SU-DHL-6 (cell line): ENCODE measurements around the gene TCEANC.
"Not testable (repeated sequence)": the region's sequence is repeated elsewhere in the genome, so short reads cannot be mapped to it uniquely, and the experiment has no call there.

Source experiments
- H2AFZ ChIP-seq: fragments of 200-600 bp; sonication (generic); 2 replicates; pipeline ENCODE4 v1.6.1; 2014; ENCODE audit warnings: low read depth, mild to moderate bottlenecking, moderate library complexity, mixed read lengths, antibody characterized with exemption, low read length; ENCODE audit not compliant: severe bottlenecking
- H3F3A ChIP-seq: fragments of 200-600 bp; shearing (Covaris generic); 2 replicates; pipeline ENCODE4 v1.6.0; 2016; ENCODE audit warnings: antibody characterized with exemption, mild to moderate bottlenecking; ENCODE audit not compliant: insufficient read depth
- H3K27ac ChIP-seq: fragments of 200-600 bp; sonication (generic); 2 replicates; pipeline ENCODE4 v1.5.1; 2016; ENCODE audit warnings: low read depth, mild to moderate bottlenecking, low read length, moderate library complexity, mixed read lengths
- H3K27me3 ChIP-seq: fragments of 200-600 bp; sonication (generic), shearing (Covaris generic); 2 replicates; pipeline ENCODE4 v1.6.0; 2014; ENCODE audit warnings: mild to moderate bottlenecking, low read length
- H3K36me3 ChIP-seq: fragments of 200-600 bp; sonication (generic); 2 replicates; pipeline ENCODE4 v1.6.1; 2014; ENCODE audit warnings: mild to moderate bottlenecking, low read length, mixed read lengths
- H3K4me2 ChIP-seq: fragments of 300-600, 200-600 bp; shearing (Covaris generic), sonication (generic); 2 replicates; pipeline ENCODE4 v1.6.0; 2014; ENCODE audit warnings: low read length, low read depth, mild to moderate bottlenecking; ENCODE audit not compliant: poor library complexity, severe bottlenecking
- H3K4me3 ChIP-seq: fragments of 200-600 bp; sonication (generic); 2 replicates; pipeline ENCODE4 v1.5.1; 2014; ENCODE audit warnings: antibody characterized with exemption, low read length, mild to moderate bottlenecking, mixed read lengths; ENCODE audit not compliant: insufficient read depth, poor library complexity, severe bottlenecking
- H3K79me2 ChIP-seq: fragments of 200-600 bp; sonication (generic); 2 replicates; pipeline ENCODE4 v1.6.1; 2014; ENCODE audit warnings: mild to moderate bottlenecking, low read length, moderate library complexity; ENCODE audit not compliant: insufficient read depth
- H3K9ac ChIP-seq: fragments of 200-600 bp; sonication (generic); 2 replicates; pipeline ENCODE4 v1.7.0; 2014; ENCODE audit warnings: mild to moderate bottlenecking, low read length
- H3K9me2 ChIP-seq: fragments of 200-600 bp; sonication (generic); replicated peaks from 2 replicates; pipeline ENCODE4 v1.6.1; 2014; ENCODE audit warnings: low read length; ENCODE audit not compliant: insufficient read depth
- H3K9me3 ChIP-seq: fragments of 200-600 bp; sonication (generic); 2 replicates; pipeline ENCODE4 v1.6.1; 2014; ENCODE audit warnings: low read length, mixed read lengths; ENCODE audit not compliant: insufficient read depth
- H4K20me1 ChIP-seq: fragments of 200-600 bp; sonication (generic); 2 replicates; pipeline ENCODE4 v1.6.1; 2014; ENCODE audit warnings: low read depth, mild to moderate bottlenecking, antibody characterized with exemption, low read length, moderate library complexity, mixed read lengths
- EZH2phosphoT487 ChIP-seq: fragments of 200-600 bp; sonication (generic), shearing (Covaris generic); conservative IDR thresholded peaks from 2 replicates; pipeline ENCODE4 v1.6.1; 2018; ENCODE audit warnings: mild to moderate bottlenecking, antibody characterized with exemption, low read length, moderate library complexity, mixed read lengths
- TF ChIP-seq, protein P1 (sequence below): fragments of 200-600 bp; sonication (generic); IDR thresholded peaks from one replicate; pipeline ENCODE4 v1.5.1; 2017; ENCODE audit warnings: antibody characterized with exemption, mild to moderate bottlenecking, low read length, moderate library complexity; ENCODE audit not compliant: insufficient read depth, poor library complexity, severe bottlenecking

The TCEANC gene

DNA sequence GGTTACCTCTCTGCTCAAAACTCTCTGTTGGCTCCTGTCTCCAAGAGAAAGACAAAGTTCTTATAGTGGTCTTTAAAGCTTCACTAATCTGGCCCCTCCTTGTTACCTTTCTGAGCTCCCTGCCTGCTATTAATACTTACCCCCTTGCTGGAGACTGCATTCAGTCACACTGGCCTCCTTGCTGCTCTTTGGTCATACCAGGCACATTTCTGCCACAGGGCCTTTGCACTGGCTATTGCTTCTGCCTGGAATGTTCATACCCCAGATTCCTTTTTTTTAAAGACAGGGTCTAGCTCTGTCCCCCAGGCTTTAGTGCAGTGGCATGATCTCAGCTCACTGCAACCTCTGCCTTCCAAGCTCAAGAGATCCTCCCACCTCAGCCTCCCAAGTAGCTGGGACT is 20.1 kb downstream of the TCEANC start:
- no peak overlapping the region for H3K27ac ChIP-seq
- TF ChIP-seq EZH2phosphoT487: no peak
- TF ChIP-seq, protein P1, sequence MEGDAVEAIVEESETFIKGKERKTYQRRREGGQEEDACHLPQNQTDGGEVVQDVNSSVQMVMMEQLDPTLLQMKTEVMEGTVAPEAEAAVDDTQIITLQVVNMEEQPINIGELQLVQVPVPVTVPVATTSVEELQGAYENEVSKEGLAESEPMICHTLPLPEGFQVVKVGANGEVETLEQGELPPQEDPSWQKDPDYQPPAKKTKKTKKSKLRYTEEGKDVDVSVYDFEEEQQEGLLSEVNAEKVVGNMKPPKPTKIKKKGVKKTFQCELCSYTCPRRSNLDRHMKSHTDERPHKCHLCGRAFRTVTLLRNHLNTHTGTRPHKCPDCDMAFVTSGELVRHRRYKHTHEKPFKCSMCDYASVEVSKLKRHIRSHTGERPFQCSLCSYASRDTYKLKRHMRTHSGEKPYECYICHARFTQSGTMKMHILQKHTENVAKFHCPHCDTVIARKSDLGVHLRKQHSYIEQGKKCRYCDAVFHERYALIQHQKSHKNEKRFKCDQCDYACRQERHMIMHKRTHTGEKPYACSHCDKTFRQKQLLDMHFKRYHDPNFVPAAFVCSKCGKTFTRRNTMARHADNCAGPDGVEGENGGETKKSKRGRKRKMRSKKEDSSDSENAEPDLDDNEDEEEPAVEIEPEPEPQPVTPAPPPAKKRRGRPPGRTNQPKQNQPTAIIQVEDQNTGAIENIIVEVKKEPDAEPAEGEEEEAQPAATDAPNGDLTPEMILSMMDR: no peak

DNA sequence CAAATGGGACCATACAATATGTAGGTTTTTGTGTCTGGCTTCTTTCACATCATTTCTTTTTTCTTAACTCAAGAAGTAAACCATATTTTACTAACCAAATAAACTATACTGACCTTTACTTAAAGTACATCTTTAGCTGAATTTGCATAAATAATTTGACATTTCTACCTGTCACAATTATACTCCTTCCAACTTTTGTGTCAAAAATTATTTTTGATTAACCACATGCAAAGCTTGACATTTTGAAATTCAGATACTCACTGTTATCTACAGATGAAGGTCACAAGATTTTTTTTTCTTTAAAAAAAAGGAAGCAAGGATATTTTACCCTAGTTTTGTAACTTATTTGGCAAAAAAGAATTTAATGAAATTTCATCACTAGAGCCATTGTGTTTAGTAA is 23.9 kb downstream of the TCEANC start:
- H3K36me3 ChIP-seq: no peaks in the 10 kb centered on the region
- H3K9me2 ChIP-seq: no peaks in the 10 kb centered on the region
- no peaks in the 10 kb centered on the region for H3F3A ChIP-seq
- no peak overlapping the region for H3K27ac ChIP-seq
- no peak for TF ChIP-seq EZH2phosphoT487
- TF ChIP-seq, protein P1: no peak
- H3K79me2 ChIP-seq: no peaks in the 10 kb centered on the region
- no peak overlapping the region for H3K9ac ChIP-seq
- no peaks in the 10 kb centered on the region for H4K20me1 ChIP-seq
- no peaks in the 10 kb centered on the region for H3K27me3 ChIP-seq
- H3K4me3 ChIP-seq: no peak overlapping the region
- no peaks in the 10 kb centered on the region for H3K9me3 ChIP-seq
- H2AFZ ChIP-seq: no peak overlapping the region
- H3K4me2 ChIP-seq: no peak overlapping the region

More for the DNA sequence above, 20.1 kb downstream of the TCEANC start:
- Histone ChIP-seq H3K9me3 (no peaks in the 10 kb centered on the region), H3K4me3 (no peak overlapping the region), H3F3A (no peaks in the 10 kb centered on the region), H2AFZ (no peak overlapping the region), H3K4me2 (no peak overlapping the region), H3K9me2 (no peaks in the 10 kb centered on the region), H3K27me3 (no peaks in the 10 kb centered on the region), H3K9ac (no peak overlapping the region), H3K36me3 (no peaks in the 10 kb centered on the region), H4K20me1 (no peaks in the 10 kb centered on the region), H3K79me2 (no peaks in the 10 kb centered on the region)

DNA sequence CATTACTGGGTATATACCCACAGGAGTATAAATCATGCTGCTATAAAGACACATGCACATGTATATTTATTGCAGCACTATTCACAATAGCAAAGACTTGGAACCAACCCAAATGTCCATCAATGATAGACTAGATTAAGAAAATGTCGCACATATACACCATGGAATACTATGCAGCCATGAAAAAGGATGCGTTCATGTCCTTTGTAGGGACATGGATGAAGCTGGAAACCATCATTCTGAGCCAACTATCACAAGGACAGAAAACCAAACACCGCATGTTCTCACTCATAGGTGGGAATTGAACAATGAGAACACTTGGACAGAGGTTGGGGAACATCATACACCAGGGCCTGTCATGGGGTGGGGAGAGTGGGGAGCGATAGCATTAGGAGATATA is 26.8 kb downstream of the TCEANC start:
- H3K36me3 ChIP-seq, H3F3A ChIP-seq, H3K27me3 ChIP-seq, H3K79me2 ChIP-seq, H3K4me3 ChIP-seq, H3K4me2 ChIP-seq, H3K9me3 ChIP-seq, H4K20me1 ChIP-seq, H3K27ac ChIP-seq, H3K9ac ChIP-seq, H3K9me2 ChIP-seq, H2AFZ ChIP-seq: not testable (repeated sequence)

DNA sequence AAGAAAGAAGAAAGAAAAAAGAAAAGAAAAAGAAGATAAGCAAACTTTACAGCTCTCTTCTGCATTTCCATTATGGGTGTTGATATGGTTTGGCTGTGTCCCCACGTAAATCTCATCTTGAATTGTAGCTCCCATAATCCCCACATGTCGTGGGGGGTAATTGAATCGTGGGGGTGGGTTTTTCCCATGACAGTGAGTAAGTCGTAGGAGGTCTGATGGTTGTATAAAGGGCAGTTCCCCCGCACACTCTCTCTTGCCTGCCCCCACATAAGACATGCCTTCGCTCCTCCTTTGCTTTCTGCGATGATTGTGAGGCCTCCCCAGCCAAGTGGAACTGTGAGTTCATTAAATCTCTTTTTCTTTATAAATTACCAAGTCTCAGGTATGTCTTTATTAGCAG is 28.7 kb downstream of the TCEANC start:
- no peak overlapping the region for H3K9ac ChIP-seq
- H3K4me3 ChIP-seq: no peak overlapping the region
- H3F3A ChIP-seq: no peaks in the 10 kb centered on the region
- H3K9me3 ChIP-seq: no peaks in the 10 kb centered on the region
- no peaks in the 10 kb centered on the region for H3K9me2 ChIP-seq
- no peak overlapping the region for H3K27ac ChIP-seq
- H3K27me3 ChIP-seq: no peaks in the 10 kb centered on the region
- no peaks in the 10 kb centered on the region for H3K79me2 ChIP-seq
- no peaks in the 10 kb centered on the region for H3K36me3 ChIP-seq
- H4K20me1 ChIP-seq: no peaks in the 10 kb centered on the region
- no peak overlapping the region for H2AFZ ChIP-seq
- no peak overlapping the region for H3K4me2 ChIP-seq
- no peak for TF ChIP-seq EZH2phosphoT487
- TF ChIP-seq, protein P1: no peak
